AG08396 (cell line): ENCODE results near the gene RALA.
A peak's percentile ranks its signal among the peaks of the same experiment; 100 is the strongest.
"Not testable (repeated sequence)": the region's sequence is repeated elsewhere in the genome, so short reads cannot be mapped to it uniquely, and the experiment has no call there.

ENCODE experiments used
- DNase-seq: peaks from one replicate; pipeline ENCODE4 v3.0.0; 2012; ENCODE audit warnings: low spot score, mixed read lengths

The RALA gene

GRCh38 chr7:39727231-39728012 lies 104.0 kb downstream of the RALA start:
- no peak for DNase-seq

DNA sequence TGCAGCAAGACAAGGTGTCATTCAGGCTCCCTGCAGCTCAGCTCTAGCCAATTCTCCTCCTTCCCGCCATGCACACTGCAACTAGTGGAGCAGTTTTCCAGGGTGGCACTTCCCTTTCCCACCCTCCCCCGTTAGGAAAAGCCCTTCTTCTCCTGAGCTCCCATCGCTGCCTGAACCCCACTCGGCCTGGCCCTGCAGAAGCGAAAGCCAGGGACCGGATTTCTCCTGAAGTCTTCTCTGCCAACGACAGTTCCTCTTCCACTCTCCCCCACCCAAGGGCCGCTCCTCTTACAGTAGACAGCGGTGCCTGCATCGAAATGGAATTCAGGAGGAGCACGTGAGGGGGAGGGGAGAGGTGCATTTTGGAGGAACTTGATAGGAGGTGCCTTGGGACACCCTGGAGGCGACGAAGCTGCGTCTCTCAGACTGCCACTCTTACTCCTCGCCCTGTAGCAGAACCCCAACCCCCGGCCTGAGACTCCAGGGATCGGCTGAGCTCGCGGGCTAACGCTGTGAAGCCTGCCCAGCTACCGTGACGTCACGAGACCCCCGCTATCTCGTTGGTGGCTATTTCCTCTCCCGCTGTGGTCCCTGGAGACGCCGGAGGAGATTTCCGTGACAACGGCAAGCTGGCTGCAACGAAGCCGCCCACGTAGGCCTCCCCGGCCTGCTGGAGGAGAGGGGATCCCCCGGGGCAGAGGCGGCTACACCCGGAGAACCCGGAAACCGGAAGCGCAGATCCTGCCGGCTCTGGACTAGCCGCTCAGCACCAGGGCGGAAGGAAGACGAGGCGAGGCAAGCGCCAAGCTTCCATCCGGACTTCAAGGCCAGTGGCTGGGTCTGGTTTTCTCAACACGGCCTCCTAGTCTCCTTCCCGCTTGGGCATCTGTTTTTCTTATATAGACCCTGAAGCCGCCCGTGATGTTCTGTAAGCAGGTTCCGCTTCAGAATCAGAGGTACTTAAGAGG lies 109.7 kb downstream of the RALA start:
- peak; percentile 96 for DNase-seq

- DNase-seq, result peak; percentile 46
These were observed 110.7 kb downstream of the RALA start for GRCh38 chr7:39733881-39734632.

- no peak for DNase-seq
These were observed 111.2 kb downstream of the RALA start for GRCh38 chr7:39734633-39735004.

DNA sequence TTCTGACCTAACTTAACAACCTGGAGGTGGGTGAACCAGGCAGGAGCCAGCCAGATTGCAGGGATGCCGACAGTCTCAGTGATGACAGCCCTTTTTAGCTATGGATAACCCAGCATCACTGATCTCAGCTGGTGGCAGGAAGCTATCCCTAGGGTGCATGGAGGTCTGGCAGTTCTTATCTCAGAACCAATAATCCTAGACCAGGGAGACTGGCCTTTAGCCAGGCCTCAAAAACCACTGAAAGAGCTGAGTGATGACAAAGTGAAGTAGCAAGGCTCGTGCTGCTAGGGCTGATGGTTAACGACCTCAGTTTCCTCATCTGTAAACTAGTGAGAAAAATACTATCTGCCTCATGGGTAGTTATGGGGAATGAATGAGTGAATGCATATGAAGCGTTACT lies 112.5 kb downstream of the RALA start:
- DNase-seq, result no peak

- no peak for DNase-seq
These were observed 118.7 kb downstream of the RALA start for GRCh38 chr7:39741942-39742623.

GRCh38 chr7:39744620-39745019 lies 121.2 kb downstream of the RALA start:
- DNase-seq, result no peak

DNA sequence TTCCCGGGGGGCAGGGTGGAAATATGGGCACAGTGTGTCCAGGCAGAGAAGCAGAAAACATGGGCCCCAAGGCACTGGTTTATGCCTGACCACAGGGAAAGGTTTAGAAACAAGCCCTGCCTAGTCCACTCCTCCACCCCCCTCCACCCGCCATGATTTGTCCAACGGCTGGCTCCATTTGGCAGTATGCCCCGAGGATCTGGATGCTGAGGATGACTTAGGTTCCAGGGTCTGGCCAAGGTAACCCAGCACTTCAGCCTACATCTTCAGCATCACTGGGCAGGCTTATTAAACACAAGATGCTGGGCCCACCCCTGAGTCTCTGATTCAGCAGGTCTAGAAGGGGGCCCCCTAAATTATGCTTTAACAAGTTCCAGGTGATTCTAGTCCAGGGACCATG lies 121.9 kb downstream of the RALA start:
- no peak for DNase-seq

GRCh38 chr7:39746103-39746819 lies 122.9 kb downstream of the RALA start:
- DNase-seq, result peak; percentile 82

DNA sequence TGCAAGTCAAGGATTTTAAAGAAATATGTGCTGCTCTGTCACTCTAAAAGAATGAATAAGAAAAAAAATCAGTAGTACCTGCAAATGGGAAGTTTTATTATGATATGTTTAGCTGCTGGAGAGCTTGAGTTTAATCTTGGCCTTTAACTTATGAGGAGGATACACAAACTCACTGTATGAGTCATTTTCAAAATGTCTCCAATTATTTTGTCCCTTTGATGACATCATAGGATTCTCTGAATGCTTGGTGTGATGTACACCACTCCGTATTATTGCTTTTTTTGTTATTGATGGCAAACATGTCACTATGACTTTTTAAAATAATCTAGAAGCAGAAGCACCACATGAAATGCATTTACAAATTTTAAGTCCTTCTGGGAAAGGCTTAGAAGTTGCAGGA lies 125.8 kb downstream of the RALA start:
- peak; percentile 78 for DNase-seq

DNA sequence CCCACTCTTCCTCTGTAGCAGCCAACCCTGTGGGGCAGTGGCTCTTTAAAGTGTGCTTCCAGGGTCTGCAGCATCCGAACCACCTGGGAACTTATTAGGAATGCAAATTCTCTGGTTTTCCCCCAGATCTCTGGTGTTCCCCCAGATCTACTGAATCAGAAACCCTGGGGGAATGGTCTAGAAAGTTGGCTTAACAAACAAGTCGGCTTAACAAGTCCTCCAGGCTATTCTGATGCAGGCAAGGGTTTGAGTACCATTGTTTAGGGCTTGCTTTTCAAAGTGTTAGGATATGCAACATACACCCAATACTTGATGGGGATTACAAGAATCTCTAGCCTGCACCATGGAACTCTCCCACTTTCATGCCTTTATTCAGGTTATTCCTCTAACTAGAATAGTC lies 126.3 kb downstream of the RALA start:
- DNase-seq, result no peak

DNA sequence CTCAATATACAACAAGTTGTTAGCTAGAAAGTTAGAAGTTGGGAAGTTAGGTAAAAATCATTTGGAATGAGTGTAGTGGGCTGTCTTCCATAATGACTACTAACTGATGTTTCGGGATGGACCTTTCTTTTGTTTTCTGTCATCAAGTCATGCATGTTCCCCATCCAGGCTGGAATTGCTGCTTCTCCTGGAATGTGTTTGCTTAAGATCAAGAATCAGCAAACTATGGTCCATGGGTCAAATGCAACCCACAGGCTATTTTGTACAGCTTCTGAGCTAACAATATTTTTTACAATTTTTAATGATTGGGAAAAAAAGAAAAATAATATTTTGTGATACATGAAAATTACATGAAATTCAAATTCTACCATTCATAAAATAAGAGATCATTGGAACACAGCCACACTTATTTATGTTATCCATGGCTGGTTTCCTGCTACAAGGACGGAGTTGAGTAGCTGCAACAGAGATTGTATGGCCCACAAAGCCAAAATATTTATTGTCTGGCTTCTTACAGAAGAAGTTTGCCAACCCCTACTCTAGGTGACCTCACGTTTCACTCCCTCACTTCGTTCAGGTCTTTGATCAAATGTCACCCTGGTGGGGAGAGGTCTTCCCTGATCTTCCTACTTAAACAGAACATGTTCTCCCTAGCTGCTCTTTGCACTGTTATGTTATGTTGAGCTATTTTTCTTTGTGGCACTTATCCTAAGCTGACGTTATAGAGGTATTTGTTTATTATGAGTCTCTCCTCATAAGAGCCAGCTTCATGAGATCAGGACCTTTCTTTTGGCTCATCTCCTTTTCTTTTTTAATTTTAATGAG lies 127.1 kb downstream of the RALA start:
- no peak for DNase-seq

- DNase-seq, result not testable (repeated sequence)
These were observed 129.9 kb downstream of the RALA start for GRCh38 chr7:39753237-39753636.

DNA sequence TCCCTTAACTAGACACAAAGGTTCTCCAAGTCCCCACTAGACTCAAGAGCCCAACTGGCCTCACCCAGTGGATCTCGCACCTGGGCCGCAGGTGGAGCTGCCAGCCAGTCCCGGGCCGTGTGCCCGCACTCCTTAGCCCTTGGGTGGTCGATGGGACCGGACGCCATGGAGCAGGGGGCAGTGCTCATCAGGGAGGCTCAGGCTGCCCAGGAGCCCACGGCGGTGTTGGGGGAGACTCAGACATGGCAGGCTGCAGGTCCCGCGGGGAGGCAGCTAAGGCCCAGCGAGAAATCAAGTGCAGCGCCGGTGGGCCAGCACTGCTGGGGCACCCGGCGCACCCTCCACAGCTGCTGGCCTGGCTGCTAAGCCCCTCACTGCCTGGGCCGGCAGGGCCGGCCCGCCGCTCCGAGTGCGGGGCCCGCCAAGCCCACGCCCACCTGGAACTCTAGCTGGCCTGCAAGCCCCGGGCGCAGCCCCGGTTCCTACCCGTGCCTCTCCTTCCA lies 130.5 kb downstream of the RALA start:
- DNase-seq, result no peak

DNA sequence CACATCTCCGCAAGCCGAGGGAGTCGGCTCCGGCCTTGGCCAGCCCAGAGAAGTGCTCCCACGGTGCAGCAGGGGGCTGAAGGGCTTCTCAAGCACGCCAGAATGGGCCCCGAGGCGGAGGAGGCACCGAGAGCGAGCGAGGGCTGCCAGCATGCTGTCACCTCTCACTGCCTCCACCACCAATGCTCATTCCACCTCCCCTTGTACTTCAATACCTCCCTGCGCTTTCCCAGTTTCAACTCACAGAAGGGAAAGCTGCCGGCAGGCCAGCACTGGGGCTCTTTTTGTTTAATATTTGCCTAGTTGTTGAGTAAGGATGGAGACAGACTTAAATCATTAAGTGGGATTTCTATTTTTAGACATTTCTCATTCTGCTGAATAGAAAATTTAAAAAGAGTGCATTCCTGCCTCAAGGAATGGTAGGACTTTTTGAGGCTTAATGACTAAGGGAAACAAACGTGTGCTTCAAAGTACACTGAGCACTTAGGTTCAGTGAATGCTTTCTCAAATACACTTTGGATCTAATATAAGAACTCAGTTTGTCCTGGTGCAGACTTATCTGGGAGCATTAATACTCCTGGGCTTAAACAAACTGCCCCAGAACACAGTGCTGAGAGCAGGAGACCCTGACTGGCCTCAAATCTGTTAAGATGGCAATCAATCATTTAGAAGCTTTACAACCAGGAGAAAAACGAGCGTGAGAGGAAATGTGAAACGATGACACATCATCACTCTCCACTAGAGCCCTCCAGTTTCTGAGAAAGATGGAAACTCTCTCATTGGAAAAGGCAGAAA lies 131.2 kb downstream of the RALA start:
- peak; percentile 66 for DNase-seq

DNA sequence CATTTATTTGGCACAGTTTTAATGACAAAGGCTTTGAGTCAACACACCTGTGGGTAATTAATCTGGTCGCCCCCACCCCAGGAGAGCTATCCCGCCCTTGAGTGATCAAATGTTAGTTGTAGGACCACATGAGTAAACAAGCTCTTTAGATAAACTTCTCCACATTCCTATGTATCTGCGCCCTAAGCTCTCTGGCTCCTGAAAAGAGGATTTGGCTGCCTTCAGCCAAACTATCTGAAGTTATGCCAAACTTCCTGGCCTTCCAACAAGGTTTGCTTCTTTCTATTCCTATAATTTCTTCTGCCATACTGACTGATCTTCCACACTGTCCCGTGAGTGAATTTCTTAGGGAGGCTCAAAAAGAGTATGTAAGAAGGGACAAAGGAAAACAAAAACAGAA lies 134.2 kb downstream of the RALA start:
- DNase-seq, result no peak
